DOHH2 (cell line): ENCODE data around the gene TOMM20L.

Experiments used
- H3F3A ChIP-seq: fragments of 200-600 bp; sonication (generic), shearing (Covaris generic); 2 replicates; pipeline ENCODE4 v1.6.0; 2016; ENCODE audit warnings: antibody characterized with exemption, mild to moderate bottlenecking; ENCODE audit not compliant: control insufficient read depth, insufficient read depth
- H3K27ac ChIP-seq: fragments of 200-600 bp; sonication (generic); 2 replicates; pipeline ENCODE4 v1.5.1; 2014; ENCODE audit warnings: low read depth, mild to moderate bottlenecking, low read length, moderate library complexity
- H3K27me3 ChIP-seq: fragments of 200-600 bp; sonication (generic); 2 replicates; pipeline ENCODE4 v1.6.1; 2014; ENCODE audit warnings: mild to moderate bottlenecking, low read length, mixed read lengths; ENCODE audit not compliant: control insufficient read depth
- H3K36me3 ChIP-seq: fragments of 200-600 bp; sonication (generic); 2 replicates; pipeline ENCODE4 v1.6.1; 2014; ENCODE audit warnings: mild to moderate bottlenecking, low read length, moderate library complexity, mixed read lengths; ENCODE audit not compliant: control insufficient read depth
- H3K4me1 ChIP-seq: fragments of 200-600 bp; sonication (generic); 2 replicates; pipeline ENCODE4 v1.6.1; 2014; ENCODE audit warnings: mild to moderate bottlenecking, low read length, mixed read lengths; ENCODE audit not compliant: control insufficient read depth
- H3K4me2 ChIP-seq: fragments of 200-600 bp; sonication (generic); 2 replicates; pipeline ENCODE4 v1.6.0; 2014; ENCODE audit warnings: mild to moderate bottlenecking, low read length, moderate library complexity
- H3K4me3 ChIP-seq: fragments of 200-600 bp; sonication (generic); 2 replicates; pipeline ENCODE4 v1.5.1; 2014; ENCODE audit warnings: mild to moderate bottlenecking, low read length, mixed read lengths
- H3K79me2 ChIP-seq: fragments of 200-600 bp; sonication (generic); 2 replicates; pipeline ENCODE4 v1.6.1; 2014; ENCODE audit warnings: mild to moderate bottlenecking, low read length, mixed read lengths; ENCODE audit not compliant: control insufficient read depth
- H3K9me2 ChIP-seq: fragments of 200-600 bp; sonication (generic); replicated peaks from 2 replicates; pipeline ENCODE4 v1.6.1; 2014; ENCODE audit warnings: mild to moderate bottlenecking, low read length, mixed read lengths; ENCODE audit not compliant: control insufficient read depth
- H3K9me3 ChIP-seq: fragments of 200-600 bp; sonication (generic); 2 replicates; pipeline ENCODE4 v1.6.1; 2014; ENCODE audit warnings: antibody characterized with exemption, low read length, mixed read lengths; ENCODE audit not compliant: control insufficient read depth, insufficient read depth
- H4K20me1 ChIP-seq: fragments of 200-600 bp; sonication (generic); 2 replicates; pipeline ENCODE4 v1.6.0; 2014; ENCODE audit warnings: low read depth, mild to moderate bottlenecking, antibody characterized with exemption, low read length, moderate library complexity; ENCODE audit not compliant: control insufficient read depth, insufficient read depth
- EZH2phosphoT487 ChIP-seq: fragments of 200-600 bp; sonication (generic); IDR thresholded peaks from 2 replicates; pipeline ENCODE4 v1.6.1; 2017; ENCODE audit warnings: borderline replicate concordance, mild to moderate bottlenecking, antibody characterized with exemption, low read length, moderate library complexity, mixed read lengths
- TF ChIP-seq, protein P1 (sequence below): fragments of 200-600 bp; sonication (generic); IDR thresholded peaks from one replicate; pipeline ENCODE4 v1.5.1; 2014; ENCODE audit warnings: antibody characterized with exemption, mild to moderate bottlenecking, low read depth, low read length; ENCODE audit not compliant: poor library complexity, severe bottlenecking

TOMM20L gene

DNA sequence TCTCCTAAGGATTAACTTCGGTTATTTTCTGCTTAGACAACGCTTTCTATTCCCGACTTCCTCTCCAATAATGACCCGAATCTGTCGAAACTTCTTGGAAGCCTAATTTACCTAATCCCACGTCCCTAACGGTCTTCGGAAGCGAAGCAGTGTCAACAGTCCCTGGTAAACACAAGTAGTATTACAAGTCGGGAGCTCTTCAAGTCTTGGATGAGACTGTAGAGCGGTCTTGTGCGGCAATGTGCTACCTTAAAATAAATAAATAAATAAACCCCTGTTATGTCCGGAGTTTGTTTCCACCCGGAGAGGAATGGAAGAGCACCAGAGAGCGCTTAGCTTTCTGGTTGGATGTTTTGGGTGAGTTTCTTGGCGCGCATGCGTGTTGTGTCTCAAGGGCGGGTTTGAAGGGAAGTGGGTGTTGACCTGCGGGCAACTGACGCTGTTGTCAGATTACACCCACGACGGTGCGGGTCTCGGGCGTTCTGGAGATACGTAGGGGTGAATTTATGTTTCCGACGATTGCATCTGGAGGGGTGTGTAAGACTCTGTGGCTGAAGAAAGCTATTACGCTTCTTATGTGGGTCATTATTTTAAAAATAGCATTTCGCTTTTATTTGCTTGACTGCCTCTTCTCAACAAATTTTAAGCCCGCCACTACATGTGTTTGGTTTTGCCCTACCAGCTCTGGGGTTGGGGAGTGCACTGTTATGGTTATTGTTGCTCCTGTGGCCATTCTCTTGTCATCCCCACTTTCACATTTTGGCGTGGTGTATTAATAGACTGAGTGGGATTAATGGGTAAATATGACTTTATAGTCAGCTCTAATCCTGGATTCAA lies 31.8 kb downstream of the TOMM20L start, which contains the start of the genes KIAA0586 and TIMM9:
TSS of gene KIAA0586 (plus strand) at position 439 of the 837 bp plus-strand sequence. CDS start 546 bp downstream, outside the sequence.
TSS of gene TIMM9 (minus strand) at position 251 of the 837 bp plus-strand sequence. CDS start 15,586 bp downstream, outside the sequence.
- H3K27ac ChIP-seq = peak within 1 kb of the TSS; percentile 96
- H3F3A ChIP-seq = peaks cover 7% of the 10 kb centered on the region
- H3K9me3 ChIP-seq = no peaks in the 10 kb centered on the region
- H3K4me1 ChIP-seq = peaks cover 36% of the 10 kb centered on the region
- H3K36me3 ChIP-seq = peaks cover 57% of the 10 kb centered on the region
- no peaks in the 10 kb centered on the region for H3K27me3 ChIP-seq
- H3K4me3 ChIP-seq = peak within 1 kb of the TSS; percentile 76
- TF ChIP-seq, protein P1, sequence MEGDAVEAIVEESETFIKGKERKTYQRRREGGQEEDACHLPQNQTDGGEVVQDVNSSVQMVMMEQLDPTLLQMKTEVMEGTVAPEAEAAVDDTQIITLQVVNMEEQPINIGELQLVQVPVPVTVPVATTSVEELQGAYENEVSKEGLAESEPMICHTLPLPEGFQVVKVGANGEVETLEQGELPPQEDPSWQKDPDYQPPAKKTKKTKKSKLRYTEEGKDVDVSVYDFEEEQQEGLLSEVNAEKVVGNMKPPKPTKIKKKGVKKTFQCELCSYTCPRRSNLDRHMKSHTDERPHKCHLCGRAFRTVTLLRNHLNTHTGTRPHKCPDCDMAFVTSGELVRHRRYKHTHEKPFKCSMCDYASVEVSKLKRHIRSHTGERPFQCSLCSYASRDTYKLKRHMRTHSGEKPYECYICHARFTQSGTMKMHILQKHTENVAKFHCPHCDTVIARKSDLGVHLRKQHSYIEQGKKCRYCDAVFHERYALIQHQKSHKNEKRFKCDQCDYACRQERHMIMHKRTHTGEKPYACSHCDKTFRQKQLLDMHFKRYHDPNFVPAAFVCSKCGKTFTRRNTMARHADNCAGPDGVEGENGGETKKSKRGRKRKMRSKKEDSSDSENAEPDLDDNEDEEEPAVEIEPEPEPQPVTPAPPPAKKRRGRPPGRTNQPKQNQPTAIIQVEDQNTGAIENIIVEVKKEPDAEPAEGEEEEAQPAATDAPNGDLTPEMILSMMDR = no peak
- no peak for TF ChIP-seq EZH2phosphoT487
- peak within 1 kb of the TSS; percentile 87 for H3K4me2 ChIP-seq
- H3K79me2 ChIP-seq = peaks cover 72% of the 10 kb centered on the region
- no peaks in the 10 kb centered on the region for H4K20me1 ChIP-seq
- no peaks in the 10 kb centered on the region for H3K9me2 ChIP-seq

DNA sequence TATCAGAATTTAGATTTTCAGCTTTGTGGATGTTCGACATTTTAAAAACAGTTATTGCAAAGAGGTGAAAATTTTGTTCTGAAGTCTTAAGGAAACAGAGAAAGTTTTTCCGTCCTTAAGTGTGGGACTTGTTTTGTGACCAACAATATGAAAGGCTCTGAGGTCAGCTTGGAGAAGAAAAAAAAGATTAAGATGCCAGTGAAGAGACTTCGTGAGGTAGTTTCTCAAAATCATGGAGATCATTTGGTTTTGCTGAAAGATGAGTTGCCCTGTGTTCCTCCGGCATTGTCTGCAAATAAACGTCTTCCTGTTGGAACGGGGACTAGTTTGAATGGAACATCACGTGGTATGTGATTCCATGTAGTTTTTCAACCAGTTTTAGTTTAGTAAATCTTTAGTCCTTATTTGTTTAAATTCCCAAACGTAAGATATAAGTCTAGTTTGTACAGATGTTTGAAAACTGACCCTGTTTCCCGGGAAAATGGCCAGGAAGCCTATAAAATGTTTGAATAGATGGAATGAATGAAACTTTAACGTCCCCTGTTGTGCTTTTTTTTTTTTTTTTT lies 32.5 kb downstream of the TOMM20L start:
- H3K9me3 ChIP-seq = no peaks in the 10 kb centered on the region
- no peak for TF ChIP-seq EZH2phosphoT487
- TF ChIP-seq, protein P1 = no peak
- H3K4me1 ChIP-seq = peaks cover 36% of the 10 kb centered on the region
- H3K79me2 ChIP-seq = peaks cover 68% of the 10 kb centered on the region
- no peaks in the 10 kb centered on the region for H4K20me1 ChIP-seq
- peaks cover 7% of the 10 kb centered on the region for H3F3A ChIP-seq
- peaks cover 58% of the 10 kb centered on the region for H3K36me3 ChIP-seq
- peak overlapping the region; percentile 96 for H3K27ac ChIP-seq
- peak overlapping the region; percentile 76 for H3K4me3 ChIP-seq
- peak overlapping the region; percentile 87 for H3K4me2 ChIP-seq
- H3K9me2 ChIP-seq = no peaks in the 10 kb centered on the region
- H3K27me3 ChIP-seq = no peaks in the 10 kb centered on the region

DNA sequence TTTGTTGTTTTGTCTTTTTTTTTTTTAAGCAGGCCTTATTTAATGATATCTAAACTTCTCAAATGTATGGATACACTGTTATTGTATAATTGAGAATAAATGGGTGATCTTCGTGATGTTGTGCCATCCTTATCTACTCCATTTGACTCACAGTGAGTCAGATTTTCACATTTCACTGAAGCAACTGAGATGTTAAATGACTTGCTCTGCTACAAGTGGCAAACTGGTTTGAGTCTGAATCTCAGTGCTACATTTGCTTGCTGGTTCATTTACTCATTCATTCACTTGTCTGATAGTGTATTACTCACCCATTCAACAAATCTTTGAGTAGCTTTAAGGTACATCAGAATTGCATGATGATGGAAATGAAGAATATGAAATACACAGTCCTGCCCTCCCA lies 34.4 kb downstream of the TOMM20L start:
- peaks cover 56% of the 10 kb centered on the region for H3K36me3 ChIP-seq
- H4K20me1 ChIP-seq = no peaks in the 10 kb centered on the region
- no peaks in the 10 kb centered on the region for H3K27me3 ChIP-seq
- H3K4me2 ChIP-seq = peak overlapping the region; percentile 87
- H3K4me1 ChIP-seq = peaks cover 29% of the 10 kb centered on the region
- H3K9me2 ChIP-seq = no peaks in the 10 kb centered on the region
- H3F3A ChIP-seq = peaks cover 7% of the 10 kb centered on the region
- TF ChIP-seq EZH2phosphoT487 = no peak
- TF ChIP-seq, protein P1 = no peak
- H3K79me2 ChIP-seq = peaks cover 50% of the 10 kb centered on the region
- H3K27ac ChIP-seq = no peak overlapping the region
- H3K9me3 ChIP-seq = no peaks in the 10 kb centered on the region
- peak overlapping the region; percentile 76 for H3K4me3 ChIP-seq
